Gastroesophageal sphincter (tissue), 4 donors: ENCODE results near the gene WNT1. TPM values are rescaled to one million over a fixed set of nuclear protein-coding genes. Genes with fewer than 3 reads are reported as not detected.

Source experiments
- ATAC-seq: fragments of 150-250 bp; one replicate; pipeline ENCODE4 v1.9.1; 2016; ENCODE audit warnings: mild to moderate bottlenecking, moderate library complexity
- H3K27ac ChIP-seq, 4 donors: fragments of 200-600 bp; sonication (generic) in 3 of 4; 1 replicate in 3 of 4; 2 replicates in 1 of 4; pipeline ENCODE4 v1.5.1; 2016 to 2019
- H3K27me3 ChIP-seq: fragments of 200-600 bp; sonication (generic); one replicate; pipeline ENCODE4 v1.5.1; 2019
- H3K36me3 ChIP-seq, 2 donors: fragments of 200-600 bp; sonication (generic); one replicate each; pipeline ENCODE4 v1.5.1; 2019; ENCODE audit warnings: control low read depth in 1 of 2
- H3K4me1 ChIP-seq, 3 donors: fragments of 200-600 bp; sonication (generic); 1 replicate in 2 of 3; 2 replicates in 1 of 3; pipeline ENCODE4 v1.5.1; 2016 to 2019; ENCODE audit warnings: control low read depth in 2 of 3
- H3K4me3 ChIP-seq, 2 donors: fragments of 200-600 bp; sonication (generic); one replicate each; pipeline ENCODE4 v1.5.1; 2019; ENCODE audit warnings: mild to moderate bottlenecking in 1 of 2, moderate library complexity in 1 of 2
- H3K9me3 ChIP-seq, 3 donors: fragments of 200-600 bp; sonication (generic); one replicate each; pipeline ENCODE4 v1.5.1; 2017 to 2019; ENCODE audit warnings: control low read depth in 2 of 3
- CTCF ChIP-seq, 4 experiments: fragments of 200-600 bp in 2 of 4; fragments of 450-650 bp in 2 of 4; sonication (generic) in 1 of 4; IDR thresholded peaks; one replicate each; pipeline ENCODE4 v1.5.1; 2017 to 2019; ENCODE audit warnings: antibody characterized with exemption in 4 of 4, mild to moderate bottlenecking in 2 of 4, moderate library complexity in 2 of 4
- EP300 ChIP-seq: sonication (generic); formaldehyde crosslinking; IDR thresholded peaks from one replicate; pipeline ENCODE4 v1.6.1; 2017; ENCODE audit warnings: antibody characterized with exemption, mild to moderate bottlenecking
- POLR2A ChIP-seq, 2 donors: fragments of 450-650 bp; IDR thresholded peaks; one replicate each; pipeline ENCODE4 v1.6.1; 2017; ENCODE audit warnings: antibody characterized with exemption in 2 of 2, mild to moderate bottlenecking in 2 of 2, moderate library complexity in 1 of 2
- POLR2AphosphoS5 ChIP-seq: sonication (generic); formaldehyde crosslinking; IDR thresholded peaks from one replicate; pipeline ENCODE4 v1.6.1; 2017; ENCODE audit warnings: antibody characterized with exemption
- WGBS, 2 donors: methylation state at CpG; one replicate each; pipeline ENCODE4 v1.1.5; 2018; ENCODE audit warnings: low coverage in 1 of 2; 5-methylcytosine and 5-hydroxymethylcytosine counted together
- total RNA-seq, 4 donors: library from RNA; depleted of rRNA; stranded (reverse); fragments of >200 nt; gene quantifications; one replicate each; pipeline ENCODE4 v1.1.0, GENCODE V29; 2016

Gene WNT1
- total RNA-seq, 4 donors from 2014 or later: not detected

- Histone ChIP-seq H3K27me3 (peaks cover 98% of the 10 kb centered on the region), H3K4me1 (peaks cover 5 to 41% (median 33%) of the 10 kb centered on the region in 3 donors), H3K9me3 (no peaks in the 10 kb centered on the region), H3K4me3 (no peak overlapping the region), H3K36me3 (peaks cover 0 to 53% of the 10 kb centered on the region in 2 donors), H3K27ac (no peak overlapping the region)
- no peak for TF ChIP-seq EP300
- no peak for TF ChIP-seq POLR2A (IDR thresholded peaks at IDR 0.05)
- no peak for TF ChIP-seq POLR2AphosphoS5
- TF ChIP-seq CTCF (IDR thresholded peaks at IDR 0.05): no peak
- no peak for ATAC-seq
- 80 to 83% methylated on average over 1 of the region's 2 CpGs for WGBS, 2 donors
Observed at GRCh38 chr12:49000346-49000745, 22.2 kb downstream of the WNT1 start.

GRCh38 chr12:49008943-49009342, 30.8 kb downstream of the WNT1 start:
- no peak for TF ChIP-seq POLR2A (IDR thresholded peaks at IDR 0.05)
- TF ChIP-seq POLR2AphosphoS5: no peak
- TF ChIP-seq EP300: no peak
- TF ChIP-seq CTCF (IDR thresholded peaks at IDR 0.05): no peak
- H3K4me1 ChIP-seq: no peaks in the 10 kb centered on the region
- H3K9me3 ChIP-seq: no peaks in the 10 kb centered on the region
- H3K27me3 ChIP-seq: peaks cover 27% of the 10 kb centered on the region
- H3K4me3 ChIP-seq: no peak overlapping the region
- H3K27ac ChIP-seq: no peak overlapping the region
- peaks cover 0 to 92% of the 10 kb centered on the region in 2 donors for H3K36me3 ChIP-seq
- no peak for ATAC-seq
- 80% methylated on average over 1 of the region's 1 CpG; no CpG with 5 or more reads in 1 of the 2 donors for WGBS, 2 donors

- 89 to 100% methylated on average over 1 to 3 of the region's 3 CpGs for WGBS, 2 donors
- ATAC-seq: no peak
- H3K4me1 ChIP-seq: no peaks in the 10 kb centered on the region
- H3K9me3 ChIP-seq: no peaks in the 10 kb centered on the region
- TF ChIP-seq POLR2AphosphoS5: no peak
- TF ChIP-seq POLR2A (IDR thresholded peaks at IDR 0.05): no peak
- no peak for TF ChIP-seq CTCF (IDR thresholded peaks at IDR 0.05)
- no peak for TF ChIP-seq EP300
- peaks cover 15% of the 10 kb centered on the region for H3K27me3 ChIP-seq
- H3K4me3 ChIP-seq: no peak overlapping the region
- no peak overlapping the region for H3K27ac ChIP-seq
- peaks cover 0 to 80% of the 10 kb centered on the region in 2 donors for H3K36me3 ChIP-seq
Observed at GRCh38 chr12:49010092-49010668, 32.1 kb downstream of the WNT1 start.

GRCh38 chr12:49012739-49013138, 34.6 kb downstream of the WNT1 start:
- no peaks in the 10 kb centered on the region for H3K9me3 ChIP-seq
- no peaks in the 10 kb centered on the region for H3K27me3 ChIP-seq
- TF ChIP-seq CTCF (IDR thresholded peaks at IDR 0.05) (no peak), EP300 (no peak), POLR2A (IDR thresholded peaks at IDR 0.05) (no peak), POLR2AphosphoS5 (no peak)
- no peak overlapping the region for H3K27ac ChIP-seq
- no peak overlapping the region for H3K4me3 ChIP-seq
- ATAC-seq: no peak
- H3K36me3 ChIP-seq: peaks cover 0 to 55% of the 10 kb centered on the region in 2 donors
- H3K4me1 ChIP-seq: peaks cover 3 to 19% (median 7%) of the 10 kb centered on the region in 3 donors

GRCh38 chr12:49013428-49013827, 35.3 kb downstream of the WNT1 start:
- no peak for ATAC-seq
- Histone ChIP-seq H3K27me3 (no peaks in the 10 kb centered on the region), H3K36me3 (peaks cover 0 to 48% of the 10 kb centered on the region in 2 donors), H3K9me3 (no peaks in the 10 kb centered on the region), H3K27ac (no peak overlapping the region), H3K4me1 (peaks cover 4 to 22% (median 9%) of the 10 kb centered on the region in 3 donors), H3K4me3 (no peak overlapping the region)
- WGBS, 2 donors: 65 to 69% methylated on average over 2 to 3 of the region's 3 CpGs
- TF ChIP-seq EP300 (no peak), POLR2AphosphoS5 (no peak), POLR2A (IDR thresholded peaks at IDR 0.05) (no peak), CTCF (IDR thresholded peaks at IDR 0.05) (no peak)
